K562 (cell line): ENCODE measurements around the gene ZNF316. TPM values are rescaled to one million over a fixed set of nuclear protein-coding genes. Genes with fewer than 3 reads are reported as not detected.

Experiments used
- BRF1 ChIP-seq: IDR thresholded peaks from 3 replicates; pipeline ENCODE4 v1.6.1; 2011; ENCODE audit warnings: borderline replicate concordance, mild to moderate bottlenecking; ENCODE audit not compliant: insufficient read length; ENCODE audit errors: extremely low read depth
- CTCF ChIP-seq, 3 experiments: IDR thresholded peaks in 2 of 3; conservative IDR thresholded peaks in 1 of 3; 2 replicates each; pipeline ENCODE4 v1.5.1; 2011 to 2012; ENCODE audit warnings: low read length in 3 of 3, mild to moderate bottlenecking in 3 of 3, control low read depth in 2 of 3, improper control_type of control experiment in 1 of 3, inconsistent platforms in 1 of 3, low read depth in 1 of 3, mixed read lengths in 1 of 3, moderate library complexity in 1 of 3; ENCODE audit not compliant: insufficient read depth in 2 of 3
- FOXP4 ChIP-seq: sonication (generic); formaldehyde crosslinking; IDR thresholded peaks from 2 replicates; pipeline ENCODE4 v1.8.0; 2022; ENCODE audit warnings: mild to moderate bottlenecking, missing genetic modification reagents, borderline replicate concordance
- HMG20A ChIP-seq: fragments of 450-650 bp; formaldehyde crosslinking; conservative IDR thresholded peaks from 2 replicates; pipeline ENCODE4 v1.4.0; 2020; ENCODE audit warnings: mild to moderate bottlenecking, mixed read lengths
- HNRNPH1 ChIP-seq: fragments of 200-400 bp; formaldehyde crosslinking; optimal IDR thresholded peaks from 2 replicates; pipeline ENCODE3; 2017; ENCODE audit warnings: low read depth, mild to moderate bottlenecking, low read length, moderate library complexity
- HNRNPK ChIP-seq: fragments of 200-400 bp; formaldehyde crosslinking; IDR thresholded peaks from one replicate; pipeline ENCODE4 v1.6.1; 2018; ENCODE audit warnings: mild to moderate bottlenecking, low read depth, low read length; ENCODE audit not compliant: poor library complexity, severe bottlenecking
- ILK ChIP-seq: fragments of 450-650 bp; IDR thresholded peaks from 2 replicates; pipeline ENCODE4 v1.6.1; 2016; ENCODE audit warnings: missing genetic modification characterization, low read depth, mild to moderate bottlenecking, missing compliant biosample characterization, moderate library complexity, borderline replicate concordance
- KAT8 ChIP-seq: fragments of 450-650 bp; IDR thresholded peaks from 2 replicates; pipeline ENCODE4 v1.6.1; 2016; ENCODE audit warnings: low read depth, mild to moderate bottlenecking
- MTA2 ChIP-seq: fragments of 450-650 bp; IDR thresholded peaks from 2 replicates; pipeline ENCODE4 v1.6.1; 2016; ENCODE audit warnings: low read depth
- NFIC ChIP-seq: fragments of 450-650 bp; IDR thresholded peaks from 2 replicates; pipeline ENCODE4 v1.6.1; 2017; ENCODE audit warnings: mild to moderate bottlenecking, inconsistent platforms
- RB1 ChIP-seq: fragments of 450-650 bp; IDR thresholded peaks from 2 replicates; pipeline ENCODE4 v1.6.1; 2017; ENCODE audit warnings: low read depth, mild to moderate bottlenecking
- SMARCE1 ChIP-seq: fragments of 450-650 bp; IDR thresholded peaks from 2 replicates; pipeline ENCODE4 v1.7.1; 2016; ENCODE audit warnings: mild to moderate bottlenecking
- SP2 ChIP-seq: IDR thresholded peaks from 2 replicates; pipeline ENCODE4 v1.6.1; 2011; ENCODE audit warnings: mild to moderate bottlenecking, low read depth, low read length, moderate library complexity; ENCODE audit not compliant: poor library complexity, severe bottlenecking; ENCODE audit errors: extremely low read depth
- TOE1 ChIP-seq, 2 experiments: fragments of 450-650 bp in 1 of 2; sonication (generic) in 1 of 2; formaldehyde crosslinking in 1 of 2; IDR thresholded peaks; 2 replicates each; pipeline versions ENCODE4 v1.7.1 to v1.8.0; 2016 to 2022; ENCODE audit warnings: borderline replicate concordance in 2 of 2, mild to moderate bottlenecking in 2 of 2, antibody characterized with exemption in 1 of 2, inconsistent platforms in 1 of 2, low read depth in 1 of 2, missing genetic modification reagents in 1 of 2, moderate library complexity in 1 of 2
- ZBTB17 ChIP-seq: fragments of 450-650 bp; formaldehyde crosslinking; IDR thresholded peaks from 2 replicates; pipeline ENCODE4 v1.4.0; 2020; ENCODE audit warnings: mild to moderate bottlenecking
- ZNF134 ChIP-seq: fragments of 250-450 bp; sonication (Bioruptor Pico); conservative IDR thresholded peaks from 2 replicates; pipeline ENCODE4 v1.4.0; 2020
- ZNF354B ChIP-seq: fragments of 250-450 bp; sonication (Bioruptor Pico); IDR thresholded peaks from 2 replicates; pipeline ENCODE4 v1.4.0; 2020
- ZNF444 ChIP-seq: fragments of 250-450 bp; sonication (Bioruptor Pico); IDR thresholded peaks from 2 replicates; pipeline ENCODE4 v1.4.0; 2020; ENCODE audit warnings: mild to moderate bottlenecking, moderate library complexity
- ZNF445 ChIP-seq: fragments of 250-450 bp; sonication (Bioruptor Pico); IDR thresholded peaks from 2 replicates; pipeline ENCODE4 v1.4.0; 2020; ENCODE audit warnings: low read depth, mild to moderate bottlenecking, moderate library complexity
- ZNF717 ChIP-seq: fragments of 250-450 bp; sonication (Bioruptor Pico); IDR thresholded peaks from 2 replicates; pipeline ENCODE4 v1.5.0; 2021
- ZSCAN29 ChIP-seq: fragments of 450-650 bp; IDR thresholded peaks from 2 replicates; pipeline ENCODE4 v1.6.1; 2017
- polyA plus RNA-seq, 8 experiments: library from polyadenylated mRNA; depleted of rRNA in 4 of 8; stranded (reverse) in 5 of 8; unstranded in 3 of 8; fragments of >200 nt; fragmentation: Nextera tagmentation in 2 of 8; fragmentation: Illumina TruSeq in 1 of 8; extraction: Ambion mirVana in 2 of 8; extraction: Trizol in 1 of 8; gene quantifications; 2 replicates each; pipeline versions ENCODE4 v1.2.1 to v1.2.3, GENCODE V29; 2011 to 2014; ENCODE audit warnings: inconsistent platforms in 1 of 8, missing spikeins in 1 of 8
- total RNA-seq, 7 experiments: library from RNA; depleted of rRNA in 6 of 7; stranded (reverse); fragments of >200 nt in 6 of 7; fragmentation: Illumina TruSeq in 2 of 7; extraction: Trizol in 2 of 7; gene quantifications; 2 replicates each; pipeline versions ENCODE4 v1.2.1 to v1.2.3, GENCODE V29; 2011 to 2021; ENCODE audit warnings: low replicate concordance in 1 of 7
- TF ChIP-seq, protein P1 (sequence below): fragments of 450-650 bp; conservative IDR thresholded peaks from 2 replicates; pipeline ENCODE4 v1.6.1; 2016; ENCODE audit warnings: missing genetic modification characterization, low read depth, mild to moderate bottlenecking, missing compliant biosample characterization, moderate library complexity
- TF ChIP-seq, protein P2 (sequence below): fragments of 250-450 bp; sonication (Bioruptor Pico); IDR thresholded peaks from 2 replicates; pipeline ENCODE4 v1.6.1; 2021; ENCODE audit warnings: mild to moderate bottlenecking

Gene ZNF316
- total and polyA plus RNA-seq, 9 of the 15 experiments (the other 6 are each of a cell fraction or from before 2014, with no cell fraction given) = 0.10 to 34.0 (median 8.6) TPM

DNA sequence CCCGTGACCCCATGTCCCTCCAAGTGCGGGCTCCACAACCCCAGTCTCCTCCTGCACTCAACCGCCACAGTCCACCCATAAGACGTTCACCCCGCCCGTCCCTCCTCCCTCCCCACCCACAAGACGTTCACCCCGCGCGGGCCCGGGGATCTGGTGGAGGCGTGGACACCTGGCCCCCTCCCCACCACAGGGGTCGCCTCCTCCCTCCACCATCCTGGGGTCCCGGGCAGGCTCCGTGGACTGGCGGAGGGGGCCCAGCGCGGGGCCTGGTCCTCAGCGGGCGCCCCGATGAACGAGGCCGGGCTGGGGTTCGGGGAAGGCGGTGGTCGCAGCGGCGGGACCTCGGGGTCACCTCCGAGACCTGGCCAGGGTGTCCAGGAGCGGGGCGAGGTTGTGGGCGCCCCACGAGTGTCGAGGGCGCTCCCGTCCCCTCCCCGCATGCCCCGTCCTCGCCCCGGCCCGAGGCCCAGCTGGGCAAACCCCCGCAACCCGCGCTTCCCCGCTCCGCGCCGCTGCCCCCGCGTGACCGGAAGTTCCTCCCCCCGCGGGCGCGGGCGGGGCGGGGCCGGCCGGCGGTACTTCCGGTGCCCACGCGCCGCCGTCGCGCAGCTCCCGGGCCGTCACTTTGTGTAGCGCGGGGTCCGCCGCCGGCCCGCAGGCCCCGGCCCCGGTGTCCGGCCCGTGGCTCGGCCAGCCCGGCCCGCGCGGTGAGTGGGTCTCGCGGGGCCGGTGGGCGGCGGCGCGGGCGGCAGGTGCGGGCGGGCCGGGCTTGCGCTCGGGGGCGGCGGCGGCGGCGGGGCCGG, at the start of gene ZNF316 (continued):
- TF ChIP-seq, protein P1, sequence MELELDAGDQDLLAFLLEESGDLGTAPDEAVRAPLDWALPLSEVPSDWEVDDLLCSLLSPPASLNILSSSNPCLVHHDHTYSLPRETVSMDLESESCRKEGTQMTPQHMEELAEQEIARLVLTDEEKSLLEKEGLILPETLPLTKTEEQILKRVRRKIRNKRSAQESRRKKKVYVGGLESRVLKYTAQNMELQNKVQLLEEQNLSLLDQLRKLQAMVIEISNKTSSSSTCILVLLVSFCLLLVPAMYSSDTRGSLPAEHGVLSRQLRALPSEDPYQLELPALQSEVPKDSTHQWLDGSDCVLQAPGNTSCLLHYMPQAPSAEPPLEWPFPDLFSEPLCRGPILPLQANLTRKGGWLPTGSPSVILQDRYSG (tag) = no peak
- TF ChIP-seq ZNF445 (CRISPR knock-in tag) = no peak
- no peak for TF ChIP-seq ZNF134
- TF ChIP-seq TOE1 (IDR thresholded peaks at IDR 0.05; ENCODE audit: borderline replicate concordance) = no peak
- TF ChIP-seq TOE1 (CRISPR knock-in tag; IDR thresholded peaks at IDR 0.05; ENCODE audit: borderline replicate concordance, low read depth) = no peak
- TF ChIP-seq HNRNPK = no peak
- no peak for TF ChIP-seq CTCF (IDR thresholded peaks at IDR 0.05 in 2 of 3, conservative IDR thresholded peaks at IDR 0.05 in 1 of 3; ENCODE audit: insufficient read depth in 2 of 3, low read depth in 1 of 3, low read length in 3 of 3)
- peak; percentile 78 for TF ChIP-seq RB1
- no peak for TF ChIP-seq ZNF354B (CRISPR knock-in tag)
- no peak for TF ChIP-seq HMG20A (CRISPR knock-in tag)
- TF ChIP-seq SP2 = no peak
- TF ChIP-seq FOXP4 = no peak
- TF ChIP-seq ZNF717 = no peak
- no peak for TF ChIP-seq KAT8
- no peak for TF ChIP-seq HNRNPH1
- TF ChIP-seq SMARCE1 = no peak
- TF ChIP-seq ZNF444 (CRISPR knock-in tag) = no peak
- 0 out of 2 replicates have a peak, but pooled peaks have one; percentile 9 for TF ChIP-seq NFIC
- no peak for TF ChIP-seq ILK (tag)
- TF ChIP-seq, protein P2, sequence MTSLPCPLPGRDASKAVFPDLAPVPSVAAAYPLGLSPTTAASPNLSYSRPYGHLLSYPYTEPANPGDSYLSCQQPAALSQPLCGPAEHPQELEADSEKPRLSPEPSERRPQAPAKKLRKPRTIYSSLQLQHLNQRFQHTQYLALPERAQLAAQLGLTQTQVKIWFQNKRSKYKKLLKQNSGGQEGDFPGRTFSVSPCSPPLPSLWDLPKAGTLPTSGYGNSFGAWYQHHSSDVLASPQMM = no peak
- no peak for TF ChIP-seq MTA2
- TF ChIP-seq BRF1 = no peak
- 0 out of 2 replicates have a peak, but pooled peaks have one; percentile 13 for TF ChIP-seq ZBTB17 (CRISPR knock-in tag)
- no peak for TF ChIP-seq ZSCAN29
